Measurements from ENCODE around the gene COG8.
A peak's percentile ranks its signal among the peaks of the same experiment; 100 is the strongest.
"Not testable (repeated sequence)": the region's sequence is repeated elsewhere in the genome, so short reads cannot be mapped to it uniquely, and the experiment has no call there.

COG8 gene, protein sequence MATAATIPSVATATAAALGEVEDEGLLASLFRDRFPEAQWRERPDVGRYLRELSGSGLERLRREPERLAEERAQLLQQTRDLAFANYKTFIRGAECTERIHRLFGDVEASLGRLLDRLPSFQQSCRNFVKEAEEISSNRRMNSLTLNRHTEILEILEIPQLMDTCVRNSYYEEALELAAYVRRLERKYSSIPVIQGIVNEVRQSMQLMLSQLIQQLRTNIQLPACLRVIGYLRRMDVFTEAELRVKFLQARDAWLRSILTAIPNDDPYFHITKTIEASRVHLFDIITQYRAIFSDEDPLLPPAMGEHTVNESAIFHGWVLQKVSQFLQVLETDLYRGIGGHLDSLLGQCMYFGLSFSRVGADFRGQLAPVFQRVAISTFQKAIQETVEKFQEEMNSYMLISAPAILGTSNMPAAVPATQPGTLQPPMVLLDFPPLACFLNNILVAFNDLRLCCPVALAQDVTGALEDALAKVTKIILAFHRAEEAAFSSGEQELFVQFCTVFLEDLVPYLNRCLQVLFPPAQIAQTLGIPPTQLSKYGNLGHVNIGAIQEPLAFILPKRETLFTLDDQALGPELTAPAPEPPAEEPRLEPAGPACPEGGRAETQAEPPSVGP

GRCh38 chr16:69339289-69340094 is at the start of gene COG8, which contains the start of gene NIP7:
TSS of gene COG8 (minus strand) at chr16:69339564. CDS start at chr16:69339552, 12 bp downstream.
TSS of gene NIP7 (plus strand) at chr16:69339772. CDS start at chr16:69339830, 58 bp downstream.
- DNase-seq (ENCODE audit: low read depth in 2 of 2), result peak; percentile 83 to 84

DNA sequence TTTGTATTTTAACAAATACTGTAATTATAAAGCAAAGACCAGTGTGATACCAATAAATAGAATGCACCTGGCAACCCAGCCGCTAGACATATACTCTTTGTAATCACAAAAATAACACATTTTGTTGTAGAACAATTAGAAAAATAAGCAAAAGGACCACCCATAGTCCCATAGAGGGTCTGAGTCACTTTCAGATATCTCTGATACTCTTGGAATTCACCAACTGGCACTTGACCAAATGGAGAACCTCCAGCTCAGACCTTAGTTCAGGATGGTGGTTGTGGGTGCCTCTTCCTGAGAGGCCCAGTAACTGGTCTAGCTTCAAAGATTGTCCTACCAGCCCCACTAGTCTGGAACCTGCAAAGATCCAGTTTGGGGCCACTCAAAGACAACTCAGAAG is 47.2 kb upstream of the COG8 start:
- no peak for DNase-seq (ENCODE audit: low read depth in 2 of 2)

DNA sequence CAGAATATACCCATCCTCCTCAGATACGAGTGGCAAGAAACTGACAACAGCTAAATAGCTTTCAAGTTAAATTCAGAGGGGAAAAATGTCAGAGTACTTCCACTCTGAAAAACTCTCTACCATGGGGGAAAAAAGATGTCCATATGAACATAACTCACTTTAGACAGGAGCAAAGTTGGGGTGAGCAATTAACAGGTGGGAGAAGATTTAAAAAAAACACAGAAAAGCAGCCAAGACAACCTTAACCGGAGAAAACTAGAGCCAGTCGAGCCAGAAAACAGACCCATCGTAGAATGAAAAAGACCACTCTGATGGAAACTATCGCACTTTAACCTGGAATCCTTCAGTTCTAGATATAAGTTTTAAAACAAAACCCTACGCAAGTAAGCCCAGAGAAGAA is 45.6 kb upstream of the COG8 start:
- no peak for DNase-seq (ENCODE audit: low read depth in 2 of 2)

DNA sequence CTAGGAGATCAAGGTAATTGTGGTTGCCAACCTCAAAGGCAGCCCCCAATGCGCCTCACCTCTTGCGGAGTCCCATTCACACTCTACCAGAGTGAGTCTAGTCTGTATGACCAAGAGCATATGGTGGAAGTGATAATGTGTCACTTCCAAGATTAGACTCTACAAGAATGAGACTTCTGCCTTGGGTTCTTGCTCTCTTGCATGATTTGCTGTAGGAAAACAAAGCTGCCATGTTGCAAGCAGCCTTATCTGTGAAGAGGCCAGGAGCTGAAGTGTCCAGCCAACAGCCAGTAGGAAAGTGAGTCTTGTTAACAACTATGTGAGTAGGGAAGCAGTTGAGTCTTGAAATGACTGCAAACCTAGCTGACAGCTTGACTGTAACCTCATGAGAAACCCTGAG is 43.1 kb upstream of the COG8 start:
- DNase-seq (ENCODE audit: low read depth in 2 of 2), result no peak

- DNase-seq (ENCODE audit: low read depth in 2 of 2), result no peak
These were observed 41.9 kb upstream of the COG8 start for GRCh38 chr16:69381231-69381630.

GRCh38 chr16:69378760-69379159 is 39.4 kb upstream of the COG8 start:
- DNase-seq (ENCODE audit: low read depth in 2 of 2), result no peak

GRCh38 chr16:69378036-69378435 is 38.7 kb upstream of the COG8 start:
- DNase-seq (ENCODE audit: low read depth in 2 of 2), result no peak

DNA sequence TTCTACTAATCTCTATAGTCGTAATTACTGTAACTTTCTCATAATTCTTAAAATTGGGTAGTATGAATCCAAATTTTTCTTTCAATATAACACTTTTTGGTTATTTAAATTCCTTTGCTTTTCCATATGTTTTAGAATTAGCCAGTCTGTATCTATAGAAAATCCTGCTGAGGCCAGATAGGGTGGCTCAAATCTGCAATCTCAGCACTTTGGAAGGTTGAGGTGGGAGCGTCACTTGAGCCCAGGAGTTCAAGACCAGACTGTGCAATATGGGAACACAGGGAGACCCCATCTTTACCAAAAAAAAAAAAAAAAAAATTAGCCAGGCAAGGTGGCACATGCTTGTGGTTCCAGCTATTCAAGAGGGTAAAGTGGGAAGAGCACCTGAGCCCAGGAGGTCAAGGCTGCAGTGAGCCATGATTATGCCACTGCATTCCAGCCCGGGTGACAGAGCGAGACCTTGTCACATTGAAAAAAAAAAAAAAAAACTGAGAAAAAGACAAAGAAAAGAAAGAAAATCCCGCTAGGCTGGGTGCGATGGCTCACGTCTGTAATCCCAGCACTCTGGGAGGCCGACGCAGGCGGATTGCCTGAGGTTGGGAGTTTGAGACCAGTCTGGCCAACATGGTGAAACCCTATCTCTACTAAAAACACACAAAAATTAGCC is 37.2 kb upstream of the COG8 start:
- no peak for DNase-seq (ENCODE audit: low read depth in 2 of 2)

DNA sequence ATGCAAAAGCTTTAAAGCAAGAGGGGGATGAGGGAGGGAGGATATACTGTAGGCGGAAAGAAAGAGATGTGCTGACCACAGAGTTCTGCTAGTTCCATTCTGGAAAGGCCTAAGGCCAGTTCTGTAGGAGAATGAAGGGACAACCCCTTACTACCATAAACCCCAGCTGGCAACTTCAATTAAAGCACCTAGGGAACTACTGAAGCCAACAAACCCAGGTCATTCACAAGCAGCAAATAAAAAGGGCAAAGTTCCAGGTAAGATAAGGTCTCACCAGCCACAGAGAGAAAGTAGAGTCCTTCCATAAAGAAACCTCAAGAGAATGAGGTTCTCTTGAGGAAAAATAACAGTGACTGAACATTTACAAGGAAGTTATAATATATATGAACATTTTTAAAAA is 33.7 kb upstream of the COG8 start:
- no peak for DNase-seq (ENCODE audit: low read depth in 2 of 2)

GRCh38 chr16:69371564-69371963 is 32.2 kb upstream of the COG8 start:
- no peak for DNase-seq (ENCODE audit: low read depth in 2 of 2)

- DNase-seq (ENCODE audit: low read depth in 2 of 2), result no peak
These were observed 29.5 kb upstream of the COG8 start for GRCh38 chr16:69368866-69369265.

GRCh38 chr16:69367980-69368379 is 28.6 kb upstream of the COG8 start:
- no peak for DNase-seq (ENCODE audit: low read depth in 2 of 2)

DNA sequence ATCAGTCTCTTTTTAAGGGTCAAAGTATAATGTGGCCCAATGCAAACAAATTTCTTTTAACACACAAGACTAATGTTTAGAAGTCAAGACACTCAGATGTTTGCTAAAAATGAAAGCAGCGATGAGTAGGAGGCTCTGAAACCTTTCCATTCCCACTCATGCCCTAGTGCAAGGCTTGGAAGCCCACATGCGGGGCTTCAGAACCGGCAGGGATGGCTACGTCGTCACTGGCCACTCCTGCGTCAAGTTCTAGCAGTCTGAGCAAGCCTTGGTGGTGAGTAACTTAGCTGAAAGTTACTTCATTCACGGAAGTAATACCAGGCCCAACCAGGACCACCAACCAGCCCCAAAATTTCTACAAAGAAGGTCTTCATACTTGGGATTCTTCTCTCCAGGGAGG is 27.1 kb upstream of the COG8 start:
- DNase-seq (ENCODE audit: low read depth in 2 of 2), result no peak

DNA sequence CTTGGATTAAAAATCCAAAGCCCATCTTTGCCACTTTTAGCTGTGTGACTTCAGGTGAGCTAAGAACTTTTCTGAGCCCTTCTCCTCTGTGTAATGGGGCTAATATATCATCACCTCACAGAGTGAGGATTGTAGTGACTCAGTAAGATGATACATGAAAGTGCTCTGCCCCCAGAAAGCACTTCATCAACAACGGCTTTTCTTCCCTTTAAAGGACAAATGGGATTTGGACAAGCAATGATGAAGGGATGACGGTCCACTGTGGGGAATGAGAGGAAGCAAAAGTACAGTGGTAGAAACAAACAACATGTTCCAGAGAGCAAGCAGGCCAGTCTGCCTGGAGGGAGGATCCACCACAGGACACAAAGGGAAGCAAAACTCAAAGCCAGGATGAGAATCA is 26.5 kb upstream of the COG8 start:
- DNase-seq (ENCODE audit: low read depth in 2 of 2), result no peak

DNA sequence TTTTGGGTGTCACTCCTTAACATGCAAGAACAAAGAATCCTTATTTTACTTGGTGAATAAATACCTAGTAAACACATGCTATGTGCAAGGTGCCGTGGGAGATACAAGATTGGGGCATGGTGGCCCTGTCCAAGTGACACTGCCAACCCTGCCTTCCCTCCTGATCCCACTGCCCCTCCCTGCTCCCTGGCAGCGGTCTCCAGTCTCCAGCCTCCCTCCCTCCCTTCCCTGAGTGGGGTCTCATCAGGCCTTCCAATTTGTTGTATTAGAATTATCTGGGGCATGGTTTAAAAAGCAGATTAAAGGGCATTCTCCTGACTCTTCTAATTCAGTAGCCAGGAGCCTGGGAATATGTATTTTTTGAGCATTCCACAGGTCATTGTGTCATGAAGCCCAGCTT is 24.7 kb upstream of the COG8 start:
- DNase-seq (ENCODE audit: low read depth in 2 of 2), result no peak

- DNase-seq (ENCODE audit: low read depth in 2 of 2), result no peak
These were observed 23.9 kb upstream of the COG8 start for GRCh38 chr16:69363281-69363717.

- not testable (repeated sequence) for DNase-seq (ENCODE audit: low read depth in 2 of 2)
These were observed 20.7 kb upstream of the COG8 start for GRCh38 chr16:69360070-69360469.

DNA sequence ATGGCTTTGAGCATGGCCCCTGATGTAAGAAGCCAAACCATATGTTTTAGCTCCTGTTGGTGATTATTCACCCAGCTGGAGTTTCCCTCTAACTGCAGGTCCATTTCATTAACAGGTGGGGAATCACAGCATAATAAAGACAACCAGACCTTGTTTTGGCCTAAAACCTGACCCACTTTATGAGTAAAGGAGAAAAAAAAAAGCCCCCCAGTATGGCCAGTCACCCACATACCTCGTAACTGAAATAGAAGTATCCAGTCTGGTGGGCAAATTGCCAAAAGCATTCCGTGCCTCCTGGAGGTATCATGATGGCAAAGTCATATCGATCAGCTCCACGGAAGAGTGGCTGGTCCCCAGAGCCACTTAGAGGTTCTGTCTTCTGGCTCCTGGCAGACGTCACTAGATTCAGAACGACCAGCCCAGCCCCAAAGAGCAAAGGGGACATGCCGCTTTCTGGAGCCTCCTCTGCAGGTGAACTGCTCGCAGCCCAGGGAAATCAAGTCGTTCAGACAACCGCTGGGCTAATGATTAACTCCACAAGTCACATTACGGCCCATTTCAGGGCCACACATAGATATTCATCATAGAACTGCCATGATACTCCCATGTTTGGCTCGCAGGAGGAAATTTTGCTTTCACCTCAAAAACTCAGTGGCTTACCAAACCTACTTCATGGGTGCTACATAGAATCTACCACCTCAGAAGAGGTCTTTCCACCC is 12.1 kb upstream of the COG8 start, which contains the start of gene TMED6:
Gene TMED6, minus strand, starts transcription at position 478 of the 719 bp plus-strand sequence. Its CDS starts 33 bp downstream, at position 445.
- DNase-seq (ENCODE audit: low read depth in 2 of 2), result no peak

DNA sequence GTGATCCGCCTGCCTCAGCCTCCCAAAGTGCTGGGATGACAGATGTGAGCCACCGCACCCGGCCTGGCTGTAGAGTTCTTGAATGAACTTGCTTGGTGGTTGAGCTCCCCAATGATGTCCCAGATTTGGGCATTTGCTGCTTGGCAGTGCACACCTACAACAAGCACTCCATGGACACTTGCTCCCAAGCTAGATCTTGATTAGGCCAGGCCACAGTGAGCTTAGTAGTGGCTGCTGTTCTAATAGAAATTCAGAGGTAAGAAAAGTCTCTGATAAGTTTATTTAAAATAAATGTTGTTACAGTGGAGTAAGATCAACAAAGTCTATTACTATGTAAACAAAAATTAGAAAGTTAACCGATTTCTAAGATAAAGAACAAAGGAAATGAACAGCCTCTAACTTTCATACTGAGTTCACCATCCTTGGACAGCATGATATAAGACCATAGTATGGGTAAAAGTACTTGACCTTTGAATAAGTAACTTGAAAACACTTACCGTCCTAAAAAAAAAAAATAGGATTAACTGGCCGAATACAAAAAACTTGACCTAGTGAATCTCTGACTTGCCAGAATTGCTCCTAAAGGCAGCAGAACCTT is 11.3 kb upstream of the COG8 start:
- no peak for DNase-seq (ENCODE audit: low read depth in 2 of 2)

DNA sequence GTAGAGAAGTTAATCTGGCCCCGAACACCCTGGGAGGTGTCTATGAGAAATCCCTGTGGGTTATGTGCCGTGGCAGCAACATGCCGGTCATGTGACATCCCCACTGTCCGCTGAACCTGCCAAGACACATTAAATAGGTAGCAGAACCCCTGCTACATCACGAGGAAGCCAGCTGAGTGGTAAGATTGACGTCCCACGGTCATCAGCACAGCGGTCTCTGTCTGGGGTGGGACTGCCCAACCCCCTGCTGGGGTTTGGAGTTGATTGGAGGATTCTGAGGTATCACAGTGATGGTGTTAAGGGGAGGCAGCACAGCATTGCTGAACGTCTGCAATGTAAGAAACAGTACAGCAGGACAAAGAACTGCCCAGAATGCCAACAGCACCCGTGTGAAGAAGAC is 10.2 kb upstream of the COG8 start:
- DNase-seq (ENCODE audit: low read depth in 2 of 2), result no peak

DNA sequence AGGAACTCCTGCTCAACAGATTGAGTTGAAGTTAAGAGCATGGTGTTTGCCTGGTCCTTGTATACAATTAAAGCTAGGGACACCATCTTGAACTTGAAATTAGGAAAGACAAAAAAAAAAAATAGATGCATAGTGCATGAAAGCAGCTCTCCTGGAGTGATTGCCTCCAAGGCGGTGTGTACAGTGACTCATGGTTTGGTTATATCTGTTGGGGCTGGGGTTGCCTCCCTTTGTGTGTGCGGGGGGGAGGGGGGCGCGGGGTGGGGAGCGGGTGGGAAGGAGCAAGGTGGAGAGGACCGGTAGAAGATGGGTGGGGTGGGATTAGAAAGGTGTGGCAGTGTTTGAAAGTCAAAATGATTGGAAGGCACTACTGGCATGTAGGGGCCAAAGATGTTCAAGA is 8.9 kb upstream of the COG8 start:
- DNase-seq (ENCODE audit: low read depth in 2 of 2), result no peak

Measured in stimulated activated CD8-positive, alpha-beta memory T cell treated with anti-CD3 and anti-CD28 coated beads, Interleukin-7, amount 100 ng/mL, for 1 hour (primary cell).